ENCODE results near the gene AMFR.

GRCh38 chr16:56411123-56411522, 14.2 kb downstream of the AMFR start:
- TF ChIP-seq NRF1 (IDR thresholded peaks at IDR 0.05; ENCODE audit: low read depth, low read length) (no peak), CEBPB (IDR thresholded peaks at IDR 0.05; ENCODE audit: low read depth, low read length) (no peak), MAFK (IDR thresholded peaks at IDR 0.05; ENCODE audit: low read depth, low read length) (no peak), POLR2AphosphoS5 (IDR thresholded peaks at IDR 0.05; ENCODE audit: low read depth, low read length) (no peak), CTCF (IDR thresholded peaks at IDR 0.05; ENCODE audit: control extremely low read depth in 1 of 3, insufficient read depth in 1 of 3, low read depth in 1 of 3, low read length in 3 of 3) (no peak), SP4 (IDR thresholded peaks at IDR 0.05; ENCODE audit: low read length) (no peak), EZH2 (IDR thresholded peaks at IDR 0.05; ENCODE audit: low read depth, low read length, severe bottlenecking) (no peak), POLR2A (IDR thresholded peaks at IDR 0.05; ENCODE audit: control extremely low read depth in 1 of 2, low read depth in 2 of 2, low read length in 2 of 2) (no peak)
